ENCODE measurements around the gene CAMKMT. TPM values are rescaled to one million over a fixed set of nuclear protein-coding genes. Genes with fewer than 3 reads are reported as not detected.

The CAMKMT gene
- total and polyA plus RNA-seq, 9 of the 15 experiments (the other 6 are each of a cell fraction or from before 2014, with no cell fraction given) = 1.6 to 15.3 (median 7.4) TPM

- Histone ChIP-seq H2AFZ (ENCODE audit: low read depth, low read length) (no peak overlapping the region), H3K4me1 (replicated peaks in 1 of 2; ENCODE audit: control insufficient read depth in 2 of 2, insufficient read depth in 2 of 2, low read length in 2 of 2) (no peaks in the 10 kb centered on the region), H3K4me2 (ENCODE audit: insufficient read depth, low read length) (no peak overlapping the region), H3K79me2 (ENCODE audit: control insufficient read depth, insufficient read depth, low read length) (no peaks in the 10 kb centered on the region), H3K36me3 (ENCODE audit: control insufficient read depth, insufficient read depth, low read length) (no peaks in the 10 kb centered on the region), H3K27me3 (ENCODE audit: control insufficient read depth in 2 of 2, insufficient read depth in 2 of 2, low read length in 2 of 2) (no peaks in the 10 kb centered on the region; a peak in 2 of 5 replicates), H3K4me3 (no peak overlapping the region), H4K20me1 (replicated peaks; ENCODE audit: control insufficient read depth, insufficient read depth, low read length) (no peaks in the 10 kb centered on the region), H3K9me3 (replicated peaks; ENCODE audit: control insufficient read depth, insufficient read depth, low read depth, low read length) (no peaks in the 10 kb centered on the region), H3K9ac (ENCODE audit: insufficient read depth in 1 of 2, low read depth in 2 of 2, low read length in 2 of 2) (no peak overlapping the region), H3K27ac (ENCODE audit: extremely low read depth, low read depth, low read length) (no peak overlapping the region), H3K9me1 (ENCODE audit: control insufficient read depth, insufficient read depth, low read length) (no peaks in the 10 kb centered on the region)
- in situ Hi-C loops (cut with MboI) = no loop called here
- POLR2A ChIA-PET = no interaction called here
- no peak for DNase-seq (ENCODE audit: extremely low read depth in 1 of 4, low spot score in 3 of 4)
- CTCF ChIA-PET (ENCODE audit: low intra/inter-chr PET ratio) = no interaction called here
- ATAC-seq = no peak
- BruUV-seq (replicated peaks) = no TSS peak
- no peak for FAIRE-seq
- TF ChIP-seq, protein P1, sequence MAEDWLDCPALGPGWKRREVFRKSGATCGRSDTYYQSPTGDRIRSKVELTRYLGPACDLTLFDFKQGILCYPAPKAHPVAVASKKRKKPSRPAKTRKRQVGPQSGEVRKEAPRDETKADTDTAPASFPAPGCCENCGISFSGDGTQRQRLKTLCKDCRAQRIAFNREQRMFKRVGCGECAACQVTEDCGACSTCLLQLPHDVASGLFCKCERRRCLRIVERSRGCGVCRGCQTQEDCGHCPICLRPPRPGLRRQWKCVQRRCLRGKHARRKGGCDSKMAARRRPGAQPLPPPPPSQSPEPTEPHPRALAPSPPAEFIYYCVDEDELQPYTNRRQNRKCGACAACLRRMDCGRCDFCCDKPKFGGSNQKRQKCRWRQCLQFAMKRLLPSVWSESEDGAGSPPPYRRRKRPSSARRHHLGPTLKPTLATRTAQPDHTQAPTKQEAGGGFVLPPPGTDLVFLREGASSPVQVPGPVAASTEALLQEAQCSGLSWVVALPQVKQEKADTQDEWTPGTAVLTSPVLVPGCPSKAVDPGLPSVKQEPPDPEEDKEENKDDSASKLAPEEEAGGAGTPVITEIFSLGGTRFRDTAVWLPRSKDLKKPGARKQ (CRISPR knock-in tag; IDR thresholded peaks at IDR 0.05) = no peak
- no peak for TF ChIP-seq ILF3 (IDR thresholded peaks at IDR 0.05; ENCODE audit: borderline replicate concordance)
- no peak for TF ChIP-seq ILK (tag; IDR thresholded peaks at IDR 0.05; ENCODE audit: borderline replicate concordance, low read depth)
- TF ChIP-seq STAT5B (CRISPR knock-in tag; IDR thresholded peaks at IDR 0.05) = no peak
- intact Hi-C loops (cut with micrococcal nuclease) = no loop called here
- 3% methylated on average over 4 of the region's 4 CpGs for WGBS (ENCODE audit: insufficient coverage, low coverage, missing lambda C conversion rate)
These were observed 396.8 kb downstream of the CAMKMT start for GRCh38 chr2:44758591-44758990.

- no peaks in the 10 kb centered on the region; a peak in 2 of 5 replicates for H3K27me3 ChIP-seq (ENCODE audit: control insufficient read depth in 2 of 2, insufficient read depth in 2 of 2, low read length in 2 of 2)
- H3K4me2 ChIP-seq (ENCODE audit: insufficient read depth, low read length) = no peak overlapping the region
- FAIRE-seq (no peak), ATAC-seq (no peak), DNase-seq (ENCODE audit: extremely low read depth in 1 of 4, low spot score in 3 of 4) (no peak)
- H3K9ac ChIP-seq (ENCODE audit: insufficient read depth in 1 of 2, low read depth in 2 of 2, low read length in 2 of 2) = no peak overlapping the region
- H3K4me3 ChIP-seq = no peak overlapping the region
- no peaks in the 10 kb centered on the region for H3K4me1 ChIP-seq (replicated peaks in 1 of 2; ENCODE audit: control insufficient read depth in 2 of 2, insufficient read depth in 2 of 2, low read length in 2 of 2)
- no peak overlapping the region for H2AFZ ChIP-seq (ENCODE audit: low read depth, low read length)
- POLR2A ChIA-PET = no interaction called here
- intact Hi-C loops (cut with micrococcal nuclease) (no loop called here), in situ Hi-C loops (cut with MboI) (no loop called here)
- CTCF ChIA-PET (ENCODE audit: low intra/inter-chr PET ratio) = no interaction called here
- H3K27ac ChIP-seq (ENCODE audit: extremely low read depth, low read depth, low read length) = no peak overlapping the region
- no peaks in the 10 kb centered on the region for H3K36me3 ChIP-seq (ENCODE audit: control insufficient read depth, insufficient read depth, low read length)
- no peaks in the 10 kb centered on the region for H3K9me1 ChIP-seq (ENCODE audit: control insufficient read depth, insufficient read depth, low read length)
- no peaks in the 10 kb centered on the region for H4K20me1 ChIP-seq (replicated peaks; ENCODE audit: control insufficient read depth, insufficient read depth, low read length)
- WGBS (ENCODE audit: insufficient coverage, low coverage, missing lambda C conversion rate) = 0% methylated on average over 5 of the region's 5 CpGs
- H3K9me3 ChIP-seq (replicated peaks; ENCODE audit: control insufficient read depth, insufficient read depth, low read depth, low read length) = no peaks in the 10 kb centered on the region
- BruUV-seq (replicated peaks) = no TSS peak
- no peaks in the 10 kb centered on the region for H3K79me2 ChIP-seq (ENCODE audit: control insufficient read depth, insufficient read depth, low read length)
- TF ChIP-seq ZBTB49 (CRISPR knock-in tag; IDR thresholded peaks at IDR 0.05; ENCODE audit: borderline replicate concordance) = no peak
- TF ChIP-seq ARID1B (IDR thresholded peaks at IDR 0.05) = no peak
- TF ChIP-seq JUNB (CRISPR knock-in tag; conservative IDR thresholded peaks at IDR 0.05) = no peak
- TF ChIP-seq TAF9B (IDR thresholded peaks at IDR 0.05; ENCODE audit: partially characterized antibody) = no peak
- no peak for TF ChIP-seq VEZF1 (CRISPR knock-in tag; IDR thresholded peaks at IDR 0.05)
- TF ChIP-seq FUS (optimal IDR thresholded peaks at IDR 0.05; ENCODE audit: low read depth, low read length) = no peak
These were observed 398.1 kb downstream of the CAMKMT start for GRCh38 chr2:44759823-44760222.
